Measurements from ENCODE around the gene AAMDC. TPM values are rescaled to one million over a fixed set of nuclear protein-coding genes. Genes with fewer than 3 reads are reported as not detected.

AAMDC gene
- total RNA-seq, result 10 to 100 TPM; 23.3 to 67.7 (median 26.5) TPM

DNA sequence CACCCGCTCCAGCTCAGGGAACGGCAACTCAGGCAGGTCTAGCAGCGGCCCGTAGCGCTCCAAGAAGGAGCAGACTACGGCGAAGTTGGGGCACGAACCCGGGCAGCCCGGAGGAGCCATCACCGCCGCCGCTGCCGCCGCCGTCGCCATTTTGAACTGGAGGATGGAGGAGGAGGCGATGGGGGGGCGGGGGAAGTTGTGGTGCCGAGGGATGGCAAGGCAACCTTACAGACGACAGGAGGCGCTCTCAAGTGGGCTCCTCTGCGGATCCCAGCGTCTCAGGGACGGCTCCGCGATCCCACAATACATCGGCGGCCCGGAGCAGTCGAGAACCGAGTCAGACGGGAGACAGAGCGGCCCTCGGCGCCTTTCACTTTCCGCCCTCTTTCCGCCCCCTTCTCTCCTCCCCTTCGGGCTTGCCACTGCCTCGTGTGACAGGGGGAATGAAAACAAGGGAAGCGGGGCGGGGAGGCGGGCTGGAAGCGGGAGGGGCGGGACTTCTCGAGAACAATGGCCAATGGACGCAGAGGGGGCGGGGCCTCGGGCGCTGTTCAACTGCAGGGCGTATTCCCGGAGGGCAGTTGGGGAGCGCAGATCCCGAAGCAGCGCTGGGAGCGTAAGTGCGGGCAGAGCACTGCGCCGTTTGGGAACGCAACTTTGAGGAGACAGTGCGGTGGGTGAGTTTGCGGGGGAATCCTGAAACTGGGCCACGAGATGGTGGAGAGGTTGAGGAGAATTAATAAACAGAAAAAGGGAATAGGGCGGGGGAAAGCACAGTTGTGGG lies at the start of gene AAMDC, which contains the start of gene RSF1:
AAMDC (plus strand) TSS at position 580 of the 784 bp plus-strand sequence. CDS start 21,353 bp downstream, outside the sequence.
RSF1 (minus strand) TSS at position 158 of the 784 bp plus-strand sequence; CDS start at position 150, 8 bp downstream.
- DNase-seq (ENCODE audit: low spot score in 2 of 2), result peak; percentile 98 to 100
- WGBS, 2 donors, result 0% methylated on average over 45 to 59 of the region's 64 CpGs
- TF ChIP-seq POLR2A (IDR thresholded peaks at IDR 0.05), result no peak
- TF ChIP-seq, protein P1, sequence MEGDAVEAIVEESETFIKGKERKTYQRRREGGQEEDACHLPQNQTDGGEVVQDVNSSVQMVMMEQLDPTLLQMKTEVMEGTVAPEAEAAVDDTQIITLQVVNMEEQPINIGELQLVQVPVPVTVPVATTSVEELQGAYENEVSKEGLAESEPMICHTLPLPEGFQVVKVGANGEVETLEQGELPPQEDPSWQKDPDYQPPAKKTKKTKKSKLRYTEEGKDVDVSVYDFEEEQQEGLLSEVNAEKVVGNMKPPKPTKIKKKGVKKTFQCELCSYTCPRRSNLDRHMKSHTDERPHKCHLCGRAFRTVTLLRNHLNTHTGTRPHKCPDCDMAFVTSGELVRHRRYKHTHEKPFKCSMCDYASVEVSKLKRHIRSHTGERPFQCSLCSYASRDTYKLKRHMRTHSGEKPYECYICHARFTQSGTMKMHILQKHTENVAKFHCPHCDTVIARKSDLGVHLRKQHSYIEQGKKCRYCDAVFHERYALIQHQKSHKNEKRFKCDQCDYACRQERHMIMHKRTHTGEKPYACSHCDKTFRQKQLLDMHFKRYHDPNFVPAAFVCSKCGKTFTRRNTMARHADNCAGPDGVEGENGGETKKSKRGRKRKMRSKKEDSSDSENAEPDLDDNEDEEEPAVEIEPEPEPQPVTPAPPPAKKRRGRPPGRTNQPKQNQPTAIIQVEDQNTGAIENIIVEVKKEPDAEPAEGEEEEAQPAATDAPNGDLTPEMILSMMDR (IDR thresholded peaks at IDR 0.05), result no peak
- peak within 1 kb of the TSS; percentile 99 for H3K4me3 ChIP-seq (ENCODE audit: low read depth, poor library complexity, severe bottlenecking)
- intact Hi-C loops (cut with DNase I; ENCODE audit: low total_unique reads), result no loop called here

DNA sequence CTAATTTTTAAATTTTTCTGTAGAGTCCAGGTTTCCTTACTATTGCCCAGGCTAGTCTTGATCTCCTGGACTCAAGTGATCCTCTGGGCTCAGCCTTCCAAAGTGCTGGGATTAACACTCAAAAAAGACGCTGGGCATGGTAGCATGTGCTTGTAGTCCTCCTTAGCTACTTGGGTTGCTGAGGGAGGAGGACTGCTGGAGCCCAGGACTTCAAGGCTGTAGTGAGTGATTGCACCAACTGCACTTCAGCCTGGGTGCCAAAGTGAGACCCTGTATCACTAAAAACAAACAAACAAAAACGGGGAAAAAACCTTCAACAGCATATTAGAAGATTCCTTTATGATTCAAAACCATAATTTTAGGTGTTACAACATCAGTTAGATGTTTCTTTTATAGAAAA lies 45.0 kb upstream of the AAMDC start:
- DNase-seq (ENCODE audit: low spot score in 2 of 2), result no peak
- TF ChIP-seq POLR2A (IDR thresholded peaks at IDR 0.05), result no peak
- TF ChIP-seq, protein P1 (IDR thresholded peaks at IDR 0.05), result no peak
- WGBS, 2 donors, result 64 to 66% methylated on average over 2 of the region's 2 CpGs
- intact Hi-C loops (cut with DNase I; ENCODE audit: low total_unique reads), result no loop called here
- H3K4me3 ChIP-seq (ENCODE audit: low read depth, poor library complexity, severe bottlenecking), result no peak overlapping the region

DNA sequence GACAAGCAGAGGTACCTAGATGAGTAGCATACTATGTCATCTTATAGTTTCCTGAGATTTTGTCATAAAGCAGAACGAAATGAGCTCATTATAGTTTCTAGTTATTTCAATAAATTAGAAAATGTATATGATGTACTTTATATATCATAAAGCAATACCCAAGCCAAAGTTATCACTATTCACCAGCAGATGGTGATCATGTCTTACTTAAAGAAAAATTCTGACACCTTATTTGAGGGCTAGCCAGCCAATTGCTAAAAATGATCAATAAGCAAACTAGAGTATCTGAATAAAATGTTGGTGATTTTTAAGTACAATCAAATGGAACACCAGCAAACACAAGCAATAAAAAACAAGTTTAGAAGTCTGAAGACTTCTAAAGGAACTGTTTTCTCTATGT lies 44.5 kb upstream of the AAMDC start:
- WGBS, 2 donors, result 62 to 80% methylated on average over 1 of the region's 1 CpG
- H3K4me3 ChIP-seq (ENCODE audit: low read depth, poor library complexity, severe bottlenecking), result no peak overlapping the region
- intact Hi-C loops (cut with DNase I; ENCODE audit: low total_unique reads), result no loop called here
- TF ChIP-seq, protein P1 (IDR thresholded peaks at IDR 0.05), result no peak
- TF ChIP-seq POLR2A (IDR thresholded peaks at IDR 0.05), result no peak
- DNase-seq (ENCODE audit: low spot score in 2 of 2), result no peak

DNA sequence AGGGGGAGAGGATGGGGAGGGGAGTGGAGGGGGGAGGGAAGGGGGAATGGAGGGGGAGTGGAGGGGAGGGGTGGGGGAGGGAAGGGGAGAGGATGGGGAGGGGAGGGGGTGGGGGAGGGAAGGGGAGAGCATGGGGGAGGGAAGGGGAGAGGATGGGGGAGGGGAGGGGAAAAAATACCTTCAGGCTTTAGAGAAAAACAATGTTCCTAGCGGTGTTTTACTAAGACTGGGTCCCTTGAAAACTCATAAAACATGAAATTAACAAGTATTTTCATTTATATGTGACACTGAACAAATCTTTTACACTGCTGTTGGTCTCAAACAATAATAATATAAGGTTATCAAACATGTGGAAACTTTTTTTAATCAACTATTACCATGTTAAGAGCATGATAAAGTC lies 42.8 kb upstream of the AAMDC start:
- DNase-seq (ENCODE audit: low spot score in 2 of 2), result no peak
- 90 to 92% methylated on average over 1 of the region's 1 CpG for WGBS, 2 donors
- H3K4me3 ChIP-seq (ENCODE audit: low read depth, poor library complexity, severe bottlenecking), result no peak overlapping the region
- TF ChIP-seq POLR2A (IDR thresholded peaks at IDR 0.05), result no peak
- intact Hi-C loops (cut with DNase I; ENCODE audit: low total_unique reads), result no loop called here

DNA sequence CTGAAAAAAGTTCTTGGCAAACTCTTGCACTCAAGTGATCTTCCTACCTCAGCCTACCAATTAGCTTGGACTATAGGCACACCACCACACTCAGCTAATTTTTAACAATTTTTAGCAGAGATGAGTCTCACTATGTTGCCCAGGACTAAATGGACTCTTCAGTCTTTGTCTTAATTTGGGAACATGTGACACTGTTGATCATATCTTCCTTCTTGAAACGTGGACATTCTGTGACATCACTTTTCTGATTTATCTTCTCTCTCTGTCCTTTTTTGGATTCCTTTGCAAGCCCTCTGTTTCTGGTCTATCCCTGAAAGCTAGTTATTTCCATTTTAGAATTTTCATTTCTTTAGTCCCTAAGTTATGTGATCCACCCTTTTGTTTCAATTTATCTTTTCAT lies 42.4 kb upstream of the AAMDC start:
- no peak overlapping the region for H3K4me3 ChIP-seq (ENCODE audit: low read depth, poor library complexity, severe bottlenecking)
- 16 to 26% methylated on average over 1 of the region's 1 CpG for WGBS, 2 donors
- TF ChIP-seq, protein P1 (IDR thresholded peaks at IDR 0.05), result no peak
- no peak for TF ChIP-seq POLR2A (IDR thresholded peaks at IDR 0.05)
- no peak for DNase-seq (ENCODE audit: low spot score in 2 of 2)
- intact Hi-C loops (cut with DNase I; ENCODE audit: low total_unique reads), result no loop called here

DNA sequence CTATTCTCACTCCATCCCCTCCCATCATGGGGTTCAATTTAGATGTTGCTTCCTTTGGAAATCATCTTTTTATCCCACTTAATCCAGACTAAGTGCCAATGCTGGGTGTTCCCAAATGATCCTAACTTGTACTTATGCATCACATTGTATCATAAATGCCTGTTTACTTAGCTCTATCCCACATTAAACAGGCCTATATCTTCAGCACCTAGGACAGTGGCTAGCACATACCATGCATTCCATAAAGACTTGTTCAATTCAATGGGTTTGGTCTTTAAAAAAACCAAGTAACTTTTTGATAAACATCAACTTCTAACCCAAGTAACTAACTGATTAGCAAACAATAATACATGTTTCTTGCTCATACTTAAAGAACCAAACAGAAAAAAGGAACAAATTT lies 41.0 kb upstream of the AAMDC start:
- H3K4me3 ChIP-seq (ENCODE audit: low read depth, poor library complexity, severe bottlenecking), result no peak overlapping the region
- intact Hi-C loops (cut with DNase I; ENCODE audit: low total_unique reads), result no loop called here

More for the DNA sequence above, 41.0 kb upstream of the AAMDC start:
- TF ChIP-seq POLR2A (IDR thresholded peaks at IDR 0.05), result no peak
- TF ChIP-seq, protein P1 (IDR thresholded peaks at IDR 0.05), result no peak
- no peak for DNase-seq (ENCODE audit: low spot score in 2 of 2)
